NCI-H1694 treated with DMSO at 0.1 percent for 48 hours (cell line): ENCODE measurements around the gene ZNF689.
"Not testable (repeated sequence)": the region's sequence is repeated elsewhere in the genome, so short reads cannot be mapped to it uniquely, and the experiment has no call there.

Experiments
- DNase-seq: peaks from one replicate; lab custom pipeline; 2025; lab: John Stamatoyannopoulos, UW

ZNF689 gene

DNA sequence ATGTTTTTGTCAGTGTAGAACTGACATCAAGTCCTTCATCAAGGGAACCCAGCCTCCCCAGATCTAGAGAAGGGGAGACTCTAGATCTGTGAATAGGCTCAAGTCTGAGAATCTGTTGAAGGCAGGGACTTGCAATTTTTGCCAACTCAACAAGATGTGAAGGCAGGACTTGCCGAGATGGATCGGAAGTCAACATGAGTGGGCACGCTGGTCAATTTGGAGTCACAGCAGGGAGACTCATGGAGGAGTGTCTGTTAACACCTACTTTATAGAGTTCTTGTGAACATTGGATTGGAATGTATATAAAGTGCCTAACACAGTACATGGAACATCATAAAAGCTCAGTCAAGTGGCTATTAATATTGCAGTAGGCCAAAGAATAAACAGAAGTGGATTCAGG is 10.0 kb downstream of the ZNF689 start:
- no peak for DNase-seq

DNA sequence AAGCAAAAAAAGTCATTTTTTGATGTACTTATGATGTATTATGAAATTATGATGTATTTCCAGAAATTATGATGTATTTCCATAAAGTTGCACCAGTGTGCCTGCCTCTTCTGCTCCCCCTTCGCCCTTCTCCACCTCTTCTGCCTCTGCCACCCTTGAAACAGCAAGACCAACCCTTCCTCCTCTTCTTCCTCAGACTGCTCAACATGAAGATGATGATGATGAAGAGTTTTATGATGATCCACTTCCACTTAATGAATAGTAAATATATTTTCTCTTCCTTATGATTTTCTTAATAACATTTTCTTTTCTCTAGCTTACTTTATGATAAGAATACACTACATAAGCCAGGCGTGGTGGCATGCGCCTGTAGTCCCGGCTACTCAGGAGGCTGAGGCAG is 17.3 kb downstream of the ZNF689 start:
- DNase-seq = no peak

- not testable (repeated sequence) for DNase-seq
Observed at GRCh38 chr16:30590869-30591268, 19.3 kb downstream of the ZNF689 start.

- DNase-seq = not testable (repeated sequence)
Observed at GRCh38 chr16:30589582-30589981, 20.6 kb downstream of the ZNF689 start.

- DNase-seq = no peak
Observed at GRCh38 chr16:30588651-30589050, 21.5 kb downstream of the ZNF689 start.

DNA sequence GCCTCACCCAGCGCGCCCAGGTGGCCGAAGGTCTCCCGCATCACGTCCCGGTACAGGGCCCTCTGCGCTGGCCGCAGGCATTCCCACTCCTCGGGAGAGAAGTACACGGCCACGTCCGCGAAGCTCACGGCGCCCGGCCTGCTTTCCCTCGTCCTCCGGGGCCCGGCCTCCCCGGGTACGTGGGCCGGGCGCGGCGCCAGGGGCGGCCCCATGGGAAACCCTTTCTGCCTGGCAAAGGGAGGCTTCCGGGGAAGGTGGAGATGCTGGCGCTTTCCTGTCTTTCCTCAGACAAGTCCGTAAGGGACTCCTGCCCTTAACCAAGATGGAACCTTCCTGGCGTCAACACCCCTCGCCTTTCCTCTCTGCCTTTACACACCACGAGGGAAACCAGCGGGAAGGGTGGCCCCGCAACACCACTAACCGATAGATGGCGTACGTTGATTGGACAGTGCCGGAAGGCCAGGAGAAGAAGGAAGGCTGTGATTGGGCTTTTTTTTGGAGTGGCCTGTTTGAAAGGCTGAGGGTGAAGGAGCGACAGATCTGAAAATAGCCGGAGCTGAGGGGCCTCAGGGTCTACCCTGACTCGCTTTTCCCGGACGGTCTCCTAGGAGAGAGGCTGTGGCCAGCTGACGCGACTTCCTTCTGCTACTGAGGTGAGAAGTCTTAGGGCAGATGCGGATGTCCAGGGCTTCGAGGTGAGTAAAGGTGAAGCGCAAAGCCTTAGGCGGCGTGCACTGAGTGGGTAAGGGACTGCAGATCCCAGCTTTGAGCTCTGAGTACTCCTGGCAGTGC is 24.6 kb downstream of the ZNF689 start, which contains the start of gene ZNF785:
ZNF785 (minus strand) TSS at position 298 of the 792 bp plus-strand sequence; CDS start at position 212, 86 bp downstream.
- DNase-seq = peak; percentile 98

GRCh38 chr16:30585022-30585399 is 25.2 kb downstream of the ZNF689 start:
- no peak for DNase-seq

DNA sequence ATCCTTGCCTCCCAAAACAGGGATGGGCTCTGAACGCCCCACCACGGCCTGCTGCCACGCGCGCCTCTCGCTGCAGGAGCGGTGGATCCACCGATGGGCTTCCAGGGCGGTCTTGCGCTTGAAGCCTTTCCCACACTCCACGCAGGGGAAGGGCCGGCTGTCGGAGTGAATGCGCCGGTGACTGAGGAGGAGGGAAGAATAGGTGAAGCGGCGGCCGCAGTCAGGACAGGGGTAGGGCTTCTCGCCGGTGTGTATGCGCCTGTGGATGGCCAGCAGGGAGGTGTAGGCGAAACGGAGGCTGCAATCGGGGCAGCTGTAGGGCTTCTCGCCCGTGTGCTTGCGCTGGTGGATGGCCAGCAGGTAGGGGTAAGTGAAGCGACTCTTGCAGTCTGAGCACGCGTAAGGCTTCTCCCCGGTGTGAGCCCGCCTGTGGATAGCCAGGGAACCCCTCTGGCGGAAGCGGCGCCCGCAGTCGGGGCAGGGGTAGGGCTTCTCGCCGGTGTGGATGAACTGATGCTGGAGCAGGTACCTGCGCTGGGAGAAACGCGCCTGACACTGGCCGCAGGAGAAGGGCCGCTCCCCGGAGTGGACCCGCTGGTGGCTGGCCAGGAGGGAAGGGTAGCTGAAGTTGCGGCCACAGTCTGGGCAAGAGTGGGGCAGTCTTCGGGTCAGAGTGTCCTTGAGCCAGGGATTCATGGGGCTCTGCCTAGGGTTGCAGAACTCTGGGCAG is 27.4 kb downstream of the ZNF689 start:
- DNase-seq = no peak

DNA sequence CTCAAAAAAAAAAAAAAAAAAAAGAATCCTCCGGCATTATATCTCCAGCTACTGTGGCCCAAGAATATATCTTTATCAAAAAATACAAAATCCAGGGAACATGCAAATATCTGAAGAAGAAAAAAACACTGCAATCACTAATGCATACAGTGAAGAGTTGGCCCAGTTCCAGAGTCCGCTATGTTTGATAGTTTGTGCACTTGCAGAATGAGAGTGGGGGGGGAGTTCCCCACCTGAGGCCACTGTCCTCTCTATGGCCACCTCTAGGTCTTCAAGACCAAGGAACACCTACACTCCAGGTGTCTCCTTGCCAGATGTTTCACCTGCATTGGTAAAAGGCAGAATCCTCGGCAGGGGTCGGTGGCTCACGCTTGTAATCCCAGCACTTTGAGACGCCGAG is 28.7 kb downstream of the ZNF689 start:
- no peak for DNase-seq

GRCh38 chr16:30574678-30575077 is 35.5 kb downstream of the ZNF689 start:
- DNase-seq = no peak

DNA sequence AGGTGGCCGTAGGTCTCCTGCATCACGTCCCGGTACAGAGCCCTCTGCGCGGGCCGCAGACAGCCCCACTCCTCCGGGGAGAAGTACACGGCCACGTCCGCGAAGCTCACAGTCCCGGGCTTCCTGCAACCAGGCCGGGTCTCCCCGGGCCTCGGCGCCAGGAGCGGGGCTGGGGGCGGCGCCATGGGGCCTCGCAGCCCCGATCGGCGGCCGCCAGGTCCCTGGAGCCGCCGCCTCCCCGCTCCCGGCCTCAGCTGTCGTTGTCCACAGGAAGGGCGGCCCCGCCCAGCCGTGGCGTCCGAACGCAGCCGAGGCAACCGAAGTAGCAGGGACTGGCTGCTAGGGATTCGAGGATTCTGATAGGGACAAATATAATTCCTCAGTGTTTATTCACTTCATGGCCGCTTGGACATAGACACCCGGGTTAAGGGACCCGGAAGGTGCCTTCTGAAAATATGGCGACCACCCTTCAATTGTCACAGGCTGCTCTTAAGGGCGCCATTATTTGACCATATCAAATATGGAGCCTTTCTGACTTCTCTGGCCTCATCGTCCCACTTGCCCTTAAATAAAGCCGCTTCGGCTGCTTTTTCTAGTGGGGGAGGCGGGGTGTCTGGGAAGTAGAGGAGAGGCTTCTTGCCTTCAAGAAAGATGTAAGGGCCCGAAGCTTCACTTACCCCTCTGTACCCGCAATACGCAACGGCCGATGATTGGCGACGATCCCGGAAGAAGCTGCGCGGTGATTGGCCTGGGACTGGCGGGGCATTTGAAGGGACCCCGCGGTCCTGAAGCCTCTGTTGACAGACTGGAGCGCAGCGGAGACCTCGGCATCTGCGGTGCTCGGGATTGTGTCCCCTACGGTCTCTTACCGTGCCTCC is 38.5 kb downstream of the ZNF689 start, which contains the start of gene ZNF688:
ZNF688 (minus strand) TSS at position 270 of the 878 bp plus-strand sequence; CDS start at position 185, 85 bp downstream.
- peak; percentile 91 for DNase-seq

DNA sequence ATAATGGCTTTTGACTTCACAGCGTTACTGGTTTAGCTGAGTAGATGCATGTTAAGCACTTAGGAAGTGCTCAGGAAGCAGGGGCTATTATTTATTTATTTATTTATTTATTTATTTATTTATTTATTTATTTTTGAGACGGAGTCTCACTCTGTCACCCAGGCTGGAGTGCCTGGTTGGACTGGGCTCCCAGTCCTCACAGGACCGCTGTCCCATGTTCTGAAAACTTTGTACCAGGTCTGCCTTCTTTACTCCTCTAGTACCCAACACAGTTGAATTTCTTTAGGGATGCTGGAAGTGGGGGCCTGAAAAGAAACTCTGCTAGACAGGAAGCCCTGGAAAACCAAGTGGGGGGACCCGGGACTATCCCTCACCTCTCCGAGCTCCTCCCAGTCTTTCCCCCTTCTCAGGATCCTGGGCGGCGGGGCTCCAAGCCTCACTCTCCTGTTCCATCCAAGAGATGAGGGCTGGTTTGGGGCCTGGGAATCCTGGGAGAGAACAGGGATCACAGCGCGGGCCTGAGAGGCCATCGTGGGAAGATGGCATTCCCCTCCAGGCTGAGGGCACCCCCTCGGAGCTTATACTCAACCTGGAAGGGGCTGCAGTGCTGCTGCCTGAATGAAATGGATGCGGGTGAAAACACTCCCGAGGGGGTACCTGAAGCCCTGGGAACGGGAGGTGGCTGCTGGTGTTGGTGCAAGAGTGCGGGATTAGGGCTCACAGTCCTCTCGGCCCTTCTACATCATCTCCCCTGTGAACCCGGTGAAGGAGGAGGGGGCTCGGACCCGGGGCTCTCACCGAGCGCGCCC is 39.3 kb downstream of the ZNF689 start:
- no peak for DNase-seq

GRCh38 chr16:30569746-30570635 is 40.2 kb downstream of the ZNF689 start:
- no peak for DNase-seq

DNA sequence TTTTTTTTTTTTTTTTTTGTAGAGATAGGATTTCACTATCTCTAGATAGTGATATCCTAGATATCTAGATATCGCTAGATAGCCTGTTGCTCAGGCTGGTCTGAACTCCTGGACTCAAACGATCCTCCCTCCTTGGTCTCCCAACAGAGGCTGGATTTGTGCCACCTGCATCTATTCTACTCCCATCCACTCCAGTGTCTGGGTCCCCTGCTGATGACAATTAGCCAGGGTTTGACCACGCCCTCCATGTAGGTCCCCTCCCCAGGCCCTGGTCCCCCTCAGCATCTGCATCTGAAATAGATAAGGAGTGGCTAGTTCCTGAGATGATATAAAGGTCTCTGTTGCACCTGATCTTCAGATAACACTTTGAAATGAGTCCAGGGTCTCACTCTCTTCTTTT is 40.9 kb downstream of the ZNF689 start:
- no peak for DNase-seq

DNA sequence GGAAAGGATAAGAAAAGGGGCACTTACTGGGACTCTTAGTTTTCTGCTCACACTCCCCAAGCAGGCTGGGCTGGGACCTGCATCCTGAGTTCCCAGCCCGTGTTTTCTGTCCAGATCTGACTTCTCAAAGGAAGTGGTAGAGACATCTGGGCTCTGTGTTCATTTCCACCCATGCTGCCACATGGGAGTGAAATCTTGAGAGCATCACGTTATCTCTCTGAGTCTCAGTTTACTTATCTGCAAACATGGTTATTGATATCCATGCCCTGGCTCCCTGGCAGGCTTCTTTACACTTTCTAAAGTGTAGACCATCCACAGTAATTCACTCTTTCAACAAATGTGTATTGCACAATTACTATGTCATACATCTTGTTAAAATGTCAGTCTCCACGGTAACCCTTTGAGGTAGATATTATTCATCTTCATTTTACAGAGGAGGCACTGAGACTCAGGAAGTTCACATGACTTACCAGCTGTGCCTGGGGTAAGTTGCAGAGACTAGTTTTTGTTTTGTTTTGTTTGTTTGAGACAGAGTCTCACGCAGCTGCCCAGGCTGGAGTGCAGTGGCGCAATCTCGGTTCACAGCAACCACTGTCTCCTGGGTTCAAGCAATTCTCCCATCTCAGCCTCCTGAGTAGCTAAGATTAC is 42.1 kb downstream of the ZNF689 start:
- no peak for DNase-seq

DNA sequence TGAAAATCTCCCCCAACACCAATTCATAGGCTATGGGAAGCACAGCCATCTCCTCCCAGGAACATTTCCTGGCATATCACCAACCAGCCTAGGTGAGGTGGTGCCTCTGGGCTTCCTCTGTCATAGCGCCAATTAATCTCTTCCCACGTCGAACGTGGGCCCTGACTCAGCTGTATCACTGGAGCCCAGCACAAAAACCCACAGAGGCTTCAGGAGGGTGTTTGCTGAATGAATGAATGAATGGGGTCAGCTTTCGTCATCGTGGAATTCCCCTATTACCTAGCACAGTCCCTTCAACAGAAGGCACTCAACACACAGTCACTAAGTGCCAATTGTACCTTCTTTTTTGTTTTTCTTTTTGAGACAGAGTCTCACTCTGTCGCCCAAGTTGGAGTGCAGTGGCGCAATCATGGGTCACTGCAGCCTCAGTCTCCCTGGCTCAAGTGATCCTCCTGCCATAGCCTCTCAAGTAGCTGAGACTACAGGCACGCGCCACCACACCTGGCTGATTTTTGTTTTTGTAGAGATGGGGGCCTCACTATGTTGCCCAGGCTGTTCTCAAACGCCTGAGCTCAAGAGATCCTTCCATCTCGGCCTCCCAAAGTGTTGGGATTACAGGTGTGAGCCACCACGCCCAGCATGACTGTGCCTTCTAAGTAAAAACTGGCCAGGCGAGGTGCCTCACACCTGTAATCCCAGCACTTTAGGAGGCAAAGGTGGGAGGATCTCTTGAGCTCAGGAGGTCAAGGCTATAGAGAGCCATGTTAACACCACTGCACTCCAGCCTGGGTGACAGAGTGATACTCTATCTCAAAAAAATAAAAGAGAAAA is 42.8 kb downstream of the ZNF689 start:
- no peak for DNase-seq

GRCh38 chr16:30566531-30566930 is 43.7 kb downstream of the ZNF689 start:
- DNase-seq = no peak

- DNase-seq = no peak
Observed at GRCh38 chr16:30565984-30566383, 44.2 kb downstream of the ZNF689 start.

GRCh38 chr16:30565526-30565925 is 44.7 kb downstream of the ZNF689 start:
- DNase-seq = no peak
